HG03045 (cell line): ENCODE results near the gene RRM1.
"Not testable (repeated sequence)": the region's sequence is repeated elsewhere in the genome, so short reads cannot be mapped to it uniquely, and the experiment has no call there.

Source experiments
- ATAC-seq: cut with Tn5 transposase; IDR thresholded peaks from one replicate; pipeline ENCODE4 v1.9.1; 2021; ENCODE audit warnings: mild to moderate bottlenecking, moderate library complexity; ENCODE audit not compliant: unreplicated experiment

Gene RRM1

GRCh38 chr11:4076774-4077173 lies 17.8 kb upstream of the RRM1 start:
- ATAC-seq: no peak

GRCh38 chr11:4083198-4083597 lies 11.4 kb upstream of the RRM1 start:
- no peak for ATAC-seq

GRCh38 chr11:4084406-4085125 lies 10.0 kb upstream of the RRM1 start:
- no peak for ATAC-seq

- no peak for ATAC-seq
These were observed 9.0 kb upstream of the RRM1 start for GRCh38 chr11:4085575-4085974.

GRCh38 chr11:4086575-4087353 lies 7.8 kb upstream of the RRM1 start:
- ATAC-seq: no peak

GRCh38 chr11:4087551-4087950 lies 7.0 kb upstream of the RRM1 start:
- no peak for ATAC-seq

GRCh38 chr11:4090258-4090657 lies 4.3 kb upstream of the RRM1 start:
- ATAC-seq: no peak

- no peak for ATAC-seq
These were observed 2.6 kb upstream of the RRM1 start for GRCh38 chr11:4092026-4092425.

- ATAC-seq: no peak
These were observed 866 bp upstream of the RRM1 start for GRCh38 chr11:4093519-4094347.

- ATAC-seq: no peak
These were observed 1.1 kb downstream of the RRM1 start for GRCh38 chr11:4095509-4096230.

- ATAC-seq: no peak
These were observed 3.5 kb downstream of the RRM1 start for GRCh38 chr11:4098026-4098621.

- ATAC-seq: no peak
These were observed 8.1 kb downstream of the RRM1 start for GRCh38 chr11:4102711-4103110.

- ATAC-seq: no peak
These were observed 8.7 kb downstream of the RRM1 start for GRCh38 chr11:4103269-4103668.

GRCh38 chr11:4105916-4106315 lies 11.3 kb downstream of the RRM1 start:
- no peak for ATAC-seq

- ATAC-seq: no peak
These were observed 17.2 kb downstream of the RRM1 start for GRCh38 chr11:4111834-4112233.

- no peak for ATAC-seq
These were observed 20.5 kb downstream of the RRM1 start for GRCh38 chr11:4115128-4115527.

GRCh38 chr11:4118107-4118506 lies 23.5 kb downstream of the RRM1 start:
- ATAC-seq: no peak

- ATAC-seq: no peak
These were observed 28.6 kb downstream of the RRM1 start for GRCh38 chr11:4123218-4123617.

GRCh38 chr11:4125141-4125540 lies 30.5 kb downstream of the RRM1 start:
- ATAC-seq: no peak

- ATAC-seq: no peak
These were observed 32.8 kb downstream of the RRM1 start for GRCh38 chr11:4127357-4127756.

- not testable (repeated sequence) for ATAC-seq
These were observed 35.6 kb downstream of the RRM1 start for GRCh38 chr11:4130219-4130618.
